ENCODE measurements around the gene NPTXR. TPM values are rescaled to one million over a fixed set of nuclear protein-coding genes. Genes with fewer than 3 reads are reported as not detected.
A peak's percentile ranks its signal among the peaks of the same experiment; 100 is the strongest.

Gene NPTXR
- total RNA-seq, 1 experiment from 2014 or later, result 10.4 TPM

DNA sequence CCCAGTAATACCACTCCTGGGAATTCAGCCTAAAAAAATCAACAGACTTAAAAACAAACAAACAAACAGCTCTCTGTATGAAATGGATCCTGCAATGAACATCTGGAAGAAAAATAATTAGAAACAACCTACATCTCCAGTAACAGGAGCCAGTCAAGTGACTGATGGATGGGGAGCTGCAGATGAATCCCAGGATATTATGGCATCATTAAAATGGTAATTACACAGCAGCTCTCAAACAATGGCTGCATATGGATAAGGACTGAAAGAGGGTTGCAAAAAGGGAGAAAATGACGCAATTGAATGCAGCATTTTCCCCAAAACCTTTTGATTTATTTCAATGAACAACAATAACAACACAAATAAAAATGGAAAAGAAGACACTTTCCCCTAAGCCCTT is 4.1 kb downstream of the NPTXR start:
- peaks cover 38% of the 10 kb centered on the region for H3K4me1 Mint-ChIP-seq
- peaks cover 39% of the 10 kb centered on the region for H3K27me3 Mint-ChIP-seq (ENCODE audit: low read depth)
- ATAC-seq (no peak), DNase-seq (ENCODE audit: low spot score) (no peak)
- H3K4me3 Mint-ChIP-seq, result no peak overlapping the region
- TF ChIP-seq NR2C2 (CRISPR knock-in tag; IDR thresholded peaks at IDR 0.05), result no peak
- no peak for TF ChIP-seq TEAD1 (CRISPR knock-in tag; IDR thresholded peaks at IDR 0.05)
- TF ChIP-seq ZBTB21 (CRISPR knock-in tag; IDR thresholded peaks at IDR 0.05; ENCODE audit: borderline replicate concordance), result no peak
- no peak for TF ChIP-seq CREM (CRISPR knock-in tag; IDR thresholded peaks at IDR 0.05)
- TF ChIP-seq, protein P1, sequence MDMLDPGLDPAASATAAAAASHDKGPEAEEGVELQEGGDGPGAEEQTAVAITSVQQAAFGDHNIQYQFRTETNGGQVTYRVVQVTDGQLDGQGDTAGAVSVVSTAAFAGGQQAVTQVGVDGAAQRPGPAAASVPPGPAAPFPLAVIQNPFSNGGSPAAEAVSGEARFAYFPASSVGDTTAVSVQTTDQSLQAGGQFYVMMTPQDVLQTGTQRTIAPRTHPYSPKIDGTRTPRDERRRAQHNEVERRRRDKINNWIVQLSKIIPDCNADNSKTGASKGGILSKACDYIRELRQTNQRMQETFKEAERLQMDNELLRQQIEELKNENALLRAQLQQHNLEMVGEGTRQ (CRISPR knock-in tag; IDR thresholded peaks at IDR 0.05), result no peak
- no peak for TF ChIP-seq FOXJ3 (CRISPR knock-in tag; IDR thresholded peaks at IDR 0.05; ENCODE audit: borderline replicate concordance)
- H3K36me3 Mint-ChIP-seq, result no peaks in the 10 kb centered on the region
- no peaks in the 10 kb centered on the region for H3K9me3 Mint-ChIP-seq
- POLR2A ChIA-PET, result no interaction called here
- no peak overlapping the region for H3K27ac Mint-ChIP-seq
- CTCF ChIA-PET, result interaction anchor here (0.6 to 6.7 kb wide), 2 partner anchors 18 to 70 kb away, joined by 3 to 50 read pairs; no protein-coding TSS in a partner anchor

DNA sequence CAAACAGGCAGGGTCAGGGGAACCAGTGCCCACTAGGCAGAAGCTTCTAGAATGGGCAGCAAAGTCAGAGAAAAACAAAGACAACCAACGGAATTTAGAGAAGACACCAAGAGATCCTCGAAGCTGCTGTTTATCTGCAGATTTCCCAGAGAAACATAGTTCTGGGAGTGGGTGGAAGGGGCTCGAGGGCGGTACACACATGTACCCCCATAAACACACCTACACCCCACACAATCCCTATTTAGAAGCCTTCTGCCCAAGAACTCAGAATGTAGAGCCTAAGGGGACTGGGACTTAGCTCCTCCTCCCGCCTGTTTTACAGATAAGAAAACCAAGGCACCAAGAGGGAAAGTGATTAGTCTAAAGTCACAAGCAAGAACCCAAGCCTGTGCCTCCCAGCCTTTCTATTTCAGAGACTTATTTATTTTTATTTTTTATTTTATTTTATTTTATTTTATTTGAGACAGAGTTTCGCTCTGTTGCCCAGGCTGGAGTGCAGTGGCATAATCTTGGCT is 6.4 kb downstream of the NPTXR start:
- POLR2A ChIA-PET, result no interaction called here
- no peaks in the 10 kb centered on the region for H3K36me3 Mint-ChIP-seq
- H3K9me3 Mint-ChIP-seq, result no peaks in the 10 kb centered on the region
- TF ChIP-seq HMGA2 (CRISPR knock-in tag; IDR thresholded peaks at IDR 0.05), result peak; percentile 10; the same call in 1 of the 2 replicates
- TF ChIP-seq, protein P2, sequence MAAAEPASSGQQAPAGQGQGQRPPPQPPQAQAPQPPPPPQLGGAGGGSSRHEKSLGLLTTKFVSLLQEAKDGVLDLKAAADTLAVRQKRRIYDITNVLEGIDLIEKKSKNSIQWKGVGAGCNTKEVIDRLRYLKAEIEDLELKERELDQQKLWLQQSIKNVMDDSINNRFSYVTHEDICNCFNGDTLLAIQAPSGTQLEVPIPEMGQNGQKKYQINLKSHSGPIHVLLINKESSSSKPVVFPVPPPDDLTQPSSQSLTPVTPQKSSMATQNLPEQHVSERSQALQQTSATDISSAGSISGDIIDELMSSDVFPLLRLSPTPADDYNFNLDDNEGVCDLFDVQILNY (CRISPR knock-in tag; IDR thresholded peaks at IDR 0.05), result no peak
- H3K4me3 Mint-ChIP-seq, result no peak overlapping the region
- no peak for ATAC-seq
- H3K27ac Mint-ChIP-seq, result no peak overlapping the region
- DNase-seq (ENCODE audit: low spot score), result no peak
- peaks cover 31% of the 10 kb centered on the region for H3K4me1 Mint-ChIP-seq
- CTCF ChIA-PET, result interaction anchor here (3.0 to 6.7 kb wide), 3 partner anchors 32 to 71 kb away, joined by 12 to 50 read pairs (median 13); no protein-coding TSS in a partner anchor
- H3K27me3 Mint-ChIP-seq (ENCODE audit: low read depth), result peaks cover 28% of the 10 kb centered on the region

DNA sequence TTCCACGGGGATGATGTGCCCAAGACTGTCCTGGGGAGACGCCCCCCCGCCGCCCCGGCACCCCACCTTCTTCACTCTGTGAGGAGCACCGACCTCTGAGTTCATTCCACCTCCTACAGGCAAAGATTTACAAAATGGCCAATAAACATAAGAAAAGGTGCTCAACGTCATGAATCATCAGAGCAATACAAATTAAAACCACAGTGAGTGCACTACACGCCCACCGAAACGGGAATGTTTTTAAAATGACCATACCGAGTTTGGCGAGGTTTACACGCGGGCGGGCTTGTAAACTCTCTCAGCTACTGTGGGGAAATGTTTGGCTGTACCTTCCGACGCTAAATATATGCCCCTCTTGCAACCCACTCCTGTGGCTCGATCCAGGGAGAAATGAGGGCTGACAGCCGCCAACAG is 7.9 kb downstream of the NPTXR start:
- no peak for DNase-seq (ENCODE audit: low spot score)
- no peaks in the 10 kb centered on the region for H3K9me3 Mint-ChIP-seq
- POLR2A ChIA-PET, result no interaction called here
- TF ChIP-seq, protein P3, sequence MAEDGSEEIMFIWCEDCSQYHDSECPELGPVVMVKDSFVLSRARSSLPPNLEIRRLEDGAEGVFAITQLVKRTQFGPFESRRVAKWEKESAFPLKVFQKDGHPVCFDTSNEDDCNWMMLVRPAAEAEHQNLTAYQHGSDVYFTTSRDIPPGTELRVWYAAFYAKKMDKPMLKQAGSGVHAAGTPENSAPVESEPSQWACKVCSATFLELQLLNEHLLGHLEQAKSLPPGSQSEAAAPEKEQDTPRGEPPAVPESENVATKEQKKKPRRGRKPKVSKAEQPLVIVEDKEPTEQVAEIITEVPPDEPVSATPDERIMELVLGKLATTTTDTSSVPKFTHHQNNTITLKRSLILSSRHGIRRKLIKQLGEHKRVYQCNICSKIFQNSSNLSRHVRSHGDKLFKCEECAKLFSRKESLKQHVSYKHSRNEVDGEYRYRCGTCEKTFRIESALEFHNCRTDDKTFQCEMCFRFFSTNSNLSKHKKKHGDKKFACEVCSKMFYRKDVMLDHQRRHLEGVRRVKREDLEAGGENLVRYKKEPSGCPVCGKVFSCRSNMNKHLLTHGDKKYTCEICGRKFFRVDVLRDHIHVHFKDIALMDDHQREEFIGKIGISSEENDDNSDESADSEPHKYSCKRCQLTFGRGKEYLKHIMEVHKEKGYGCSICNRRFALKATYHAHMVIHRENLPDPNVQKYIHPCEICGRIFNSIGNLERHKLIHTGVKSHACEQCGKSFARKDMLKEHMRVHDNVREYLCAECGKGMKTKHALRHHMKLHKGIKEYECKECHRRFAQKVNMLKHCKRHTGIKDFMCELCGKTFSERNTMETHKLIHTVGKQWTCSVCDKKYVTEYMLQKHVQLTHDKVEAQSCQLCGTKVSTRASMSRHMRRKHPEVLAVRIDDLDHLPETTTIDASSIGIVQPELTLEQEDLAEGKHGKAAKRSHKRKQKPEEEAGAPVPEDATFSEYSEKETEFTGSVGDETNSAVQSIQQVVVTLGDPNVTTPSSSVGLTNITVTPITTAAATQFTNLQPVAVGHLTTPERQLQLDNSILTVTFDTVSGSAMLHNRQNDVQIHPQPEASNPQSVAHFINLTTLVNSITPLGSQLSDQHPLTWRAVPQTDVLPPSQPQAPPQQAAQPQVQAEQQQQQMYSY (CRISPR knock-in tag; IDR thresholded peaks at IDR 0.05), result no peak
- TF ChIP-seq ZBTB21 (CRISPR knock-in tag; IDR thresholded peaks at IDR 0.05; ENCODE audit: borderline replicate concordance), result no peak
- TF ChIP-seq TP53 (CRISPR knock-in tag; IDR thresholded peaks at IDR 0.05), result no peak
- no peak for TF ChIP-seq SMAD3 (CRISPR knock-in tag; IDR thresholded peaks at IDR 0.05; ENCODE audit: borderline replicate concordance)
- peaks cover 27% of the 10 kb centered on the region for H3K4me1 Mint-ChIP-seq
- peaks cover 12% of the 10 kb centered on the region for H3K27me3 Mint-ChIP-seq (ENCODE audit: low read depth)
- CTCF ChIA-PET, result interaction anchor here (0.8 to 6.7 kb wide), 4 partner anchors 34 to 70 kb away, joined by 4 to 50 read pairs (median 12); no protein-coding TSS in a partner anchor
- H3K36me3 Mint-ChIP-seq, result no peaks in the 10 kb centered on the region
- H3K27ac Mint-ChIP-seq, result peak overlapping the region; percentile 44; the same call in 1 of the 2 replicates
- H3K4me3 Mint-ChIP-seq, result peak overlapping the region; percentile 5; the same call in 1 of the 2 replicates
- no peak for ATAC-seq

DNA sequence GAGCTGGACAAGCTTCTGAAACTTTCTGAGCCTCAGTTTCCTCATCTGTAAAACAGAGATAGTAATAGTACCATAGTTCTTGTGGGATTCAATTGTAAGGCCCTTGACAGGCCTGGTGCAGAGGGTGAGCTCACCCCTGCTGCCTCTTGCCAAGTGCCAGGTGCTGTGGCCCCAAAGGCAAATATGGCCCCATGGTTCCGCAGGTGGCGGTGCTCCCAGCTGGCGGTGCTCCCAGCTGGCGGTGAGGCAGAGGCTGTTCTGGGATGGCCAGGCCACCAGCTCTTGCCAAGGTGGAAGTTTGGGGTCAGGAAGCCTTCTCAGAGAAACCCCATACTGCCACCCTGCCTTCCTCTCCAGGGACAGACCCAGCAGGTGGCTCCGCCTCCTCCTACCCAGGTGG is 8.8 kb downstream of the NPTXR start:
- H3K36me3 Mint-ChIP-seq, result no peaks in the 10 kb centered on the region
- peaks cover 22% of the 10 kb centered on the region for H3K4me1 Mint-ChIP-seq
- TF ChIP-seq ZNF263 (CRISPR knock-in tag; IDR thresholded peaks at IDR 0.05; ENCODE audit: low read depth) (0 out of 2 replicates have a peak, but pooled peaks have one; percentile 42), ZNF232 (CRISPR knock-in tag; IDR thresholded peaks at IDR 0.05) (no peak)
- CTCF ChIA-PET, result interaction anchor here (1.6 to 6.7 kb wide), 3 partner anchors 9 to 66 kb away, joined by 3 to 50 read pairs (median 13); partner anchors contain the start of gene NPTXR
- peaks cover 3% of the 10 kb centered on the region; the same call in 1 of the 2 replicates for H3K27me3 Mint-ChIP-seq (ENCODE audit: low read depth)
- no peak for ATAC-seq
- no peak overlapping the region for H3K27ac Mint-ChIP-seq
- no peak overlapping the region for H3K4me3 Mint-ChIP-seq
- H3K9me3 Mint-ChIP-seq, result no peaks in the 10 kb centered on the region
- no peak for DNase-seq (ENCODE audit: low spot score)
- POLR2A ChIA-PET, result no interaction called here

Data from WTC11 (cell line).